MM.1S (cell line): ENCODE measurements around the gene PWP2.
"Not testable (repeated sequence)": the region's sequence is repeated elsewhere in the genome, so short reads cannot be mapped to it uniquely, and the experiment has no call there.

ENCODE experiments used
- EZH2 ChIP-seq: fragments of 300-600 bp; sonication (generic); optimal IDR thresholded peaks from 2 replicates; pipeline ENCODE3; 2017; ENCODE audit warnings: low read depth, mild to moderate bottlenecking, antibody characterized with exemption, low read length, mixed read lengths
- TF ChIP-seq, protein P1 (sequence below): fragments of 300-600 bp; sonication (generic); IDR thresholded peaks from 2 replicates; pipeline ENCODE4 v1.5.1; 2016; ENCODE audit warnings: antibody characterized with exemption, low read length, mixed read lengths

DNA sequence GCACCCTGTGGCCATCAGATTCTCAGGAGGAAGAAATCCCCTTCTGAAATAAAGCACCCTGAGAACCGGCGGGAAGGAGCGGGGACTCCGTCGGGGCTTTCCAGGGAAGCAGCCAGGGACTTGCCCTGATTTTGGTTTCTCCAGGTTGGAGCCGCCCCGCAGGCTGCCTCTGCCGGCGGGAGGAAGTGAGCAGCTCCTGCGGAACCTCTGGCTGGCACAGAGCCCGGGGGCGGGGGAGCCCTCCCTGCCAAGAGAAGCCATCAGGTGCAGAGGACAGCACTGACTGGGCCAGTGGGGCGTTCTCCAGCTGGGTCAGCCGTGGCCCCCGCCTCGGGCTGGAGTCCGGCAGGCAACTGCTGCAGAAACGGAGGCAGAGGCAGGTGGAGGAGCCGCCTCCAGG lies 65.5 kb downstream of the PWP2 start:
- TF ChIP-seq, protein P1, sequence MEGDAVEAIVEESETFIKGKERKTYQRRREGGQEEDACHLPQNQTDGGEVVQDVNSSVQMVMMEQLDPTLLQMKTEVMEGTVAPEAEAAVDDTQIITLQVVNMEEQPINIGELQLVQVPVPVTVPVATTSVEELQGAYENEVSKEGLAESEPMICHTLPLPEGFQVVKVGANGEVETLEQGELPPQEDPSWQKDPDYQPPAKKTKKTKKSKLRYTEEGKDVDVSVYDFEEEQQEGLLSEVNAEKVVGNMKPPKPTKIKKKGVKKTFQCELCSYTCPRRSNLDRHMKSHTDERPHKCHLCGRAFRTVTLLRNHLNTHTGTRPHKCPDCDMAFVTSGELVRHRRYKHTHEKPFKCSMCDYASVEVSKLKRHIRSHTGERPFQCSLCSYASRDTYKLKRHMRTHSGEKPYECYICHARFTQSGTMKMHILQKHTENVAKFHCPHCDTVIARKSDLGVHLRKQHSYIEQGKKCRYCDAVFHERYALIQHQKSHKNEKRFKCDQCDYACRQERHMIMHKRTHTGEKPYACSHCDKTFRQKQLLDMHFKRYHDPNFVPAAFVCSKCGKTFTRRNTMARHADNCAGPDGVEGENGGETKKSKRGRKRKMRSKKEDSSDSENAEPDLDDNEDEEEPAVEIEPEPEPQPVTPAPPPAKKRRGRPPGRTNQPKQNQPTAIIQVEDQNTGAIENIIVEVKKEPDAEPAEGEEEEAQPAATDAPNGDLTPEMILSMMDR: not testable (repeated sequence)
- not testable (repeated sequence) for TF ChIP-seq EZH2
